ENCODE results near the gene ARID1B.

GRCh38 chr6:156773935-156774852 is 3.0 kb upstream of the ARID1B start:
- TF ChIP-seq CTCF (IDR thresholded peaks at IDR 0.05; ENCODE audit: low read length): no peak
- no peak for TF ChIP-seq EZH2 (optimal IDR thresholded peaks at IDR 0.05; ENCODE audit: low read depth, low read length)

Measured in MM.1S (cell line).